IMR-90 (cell line): Measurements from ENCODE around the gene FHL2. TPM values are rescaled to one million over a fixed set of nuclear protein-coding genes. Genes with fewer than 3 reads are reported as not detected.

ENCODE experiments used
- ATAC-seq: fragments of 200-7000 bp; cut with Tn5 transposase; 2 replicates; pipeline ENCODE4 v1.9.1; 2020; ENCODE audit warnings: low read depth, mild to moderate bottlenecking, moderate library complexity
- BruUV-seq: library from RNA; stranded (reverse); fragments of 400-500 nt; replicated peaks from 2 replicates; lab custom pipeline; 2021; lab: Mats Ljungman, UMichigan
- CTCF ChIA-PET: fragments of 300-600 bp; formaldehyde crosslinking; extraction: SDS; loops from one replicate; lab custom pipeline; 2021; ENCODE audit warnings: antibody characterized with exemption; lab: Yijun Ruan, JAX
- POLR2A ChIA-PET: fragments of 300-600 bp; sonication (Branson Sonifier 250); formaldehyde crosslinking; loops from one replicate; lab custom pipeline; 2022; ENCODE audit warnings: antibody characterized with exemption; ENCODE audit not compliant: unreplicated experiment; lab: Charles Lee
- DNase-seq: peaks from one replicate; pipeline ENCODE4 v3.0.0; 2013
- H2AFZ ChIP-seq: replicated peaks from 2 replicates; pipeline ENCODE3; 2013; ENCODE audit warnings: low read length, mild to moderate bottlenecking; ENCODE audit not compliant: poor library complexity
- H2AK5ac ChIP-seq: 2 replicates; pipeline ENCODE4 v1.6.1; 2013; ENCODE audit warnings: low read depth, low read length, inconsistent platforms
- H2AK9ac ChIP-seq: replicated peaks from 2 replicates; pipeline ENCODE3; 2013; ENCODE audit warnings: mild to moderate bottlenecking, low read depth, low read length, moderate library complexity; ENCODE audit not compliant: poor library complexity
- H2BK120ac ChIP-seq: 2 replicates; pipeline ENCODE4 v1.6.1; 2013; ENCODE audit warnings: low read depth, low read length, inconsistent platforms
- H2BK15ac ChIP-seq: 3 replicates; pipeline ENCODE4 v1.6.1; 2013; ENCODE audit warnings: low read depth, low read length, inconsistent platforms
- H2BK20ac ChIP-seq: 2 replicates; pipeline ENCODE4 v1.6.1; 2013; ENCODE audit warnings: low read depth, mild to moderate bottlenecking, inconsistent platforms, low read length, moderate library complexity
- H2BK5ac ChIP-seq: 2 replicates; pipeline ENCODE4 v1.6.1; 2013; ENCODE audit warnings: mild to moderate bottlenecking, low read depth, low read length, inconsistent platforms; ENCODE audit not compliant: poor library complexity, severe bottlenecking
- H3K14ac ChIP-seq: replicated peaks from 2 replicates; pipeline ENCODE4 v1.6.1; 2013; ENCODE audit warnings: low read depth, low read length, inconsistent platforms
- H3K18ac ChIP-seq: 2 replicates; pipeline ENCODE4 v1.6.1; 2013; ENCODE audit warnings: low read depth, low read length, control low read depth
- H3K23ac ChIP-seq: 2 replicates; pipeline ENCODE4 v1.6.1; 2013; ENCODE audit warnings: low read depth, low read length, inconsistent platforms
- H3K27ac ChIP-seq: 2 replicates; pipeline ENCODE4 v1.5.1; 2013; ENCODE audit warnings: mild to moderate bottlenecking, control low read depth, low read length; ENCODE audit not compliant: insufficient read depth
- H3K27me3 ChIP-seq: 2 replicates; pipeline ENCODE4 v1.6.1; 2013; ENCODE audit warnings: low read length; ENCODE audit not compliant: control insufficient read depth, insufficient read depth
- H3K36me3 ChIP-seq: 2 replicates; pipeline ENCODE4 v1.6.1; 2013; ENCODE audit warnings: low read length, mixed read lengths; ENCODE audit not compliant: control insufficient read depth, insufficient read depth
- H3K4ac ChIP-seq: 2 replicates; pipeline ENCODE4 v1.6.1; 2013; ENCODE audit warnings: low read depth, low read length, inconsistent platforms
- H3K4me1 ChIP-seq: 2 replicates; pipeline ENCODE4 v1.6.1; 2013; ENCODE audit warnings: low read length, mixed read lengths; ENCODE audit not compliant: control insufficient read depth, insufficient read depth
- H3K4me2 ChIP-seq: 2 replicates; pipeline ENCODE4 v1.6.1; 2013; ENCODE audit warnings: low read depth, mild to moderate bottlenecking, control low read depth, low read length, moderate library complexity
- H3K4me3 ChIP-seq: 2 replicates; pipeline ENCODE4 v1.5.1; 2013; ENCODE audit warnings: low read depth, mild to moderate bottlenecking, control low read depth, low read length, moderate library complexity; ENCODE audit not compliant: insufficient read depth
- H3K56ac ChIP-seq: 2 replicates; pipeline ENCODE4 v1.6.1; 2013; ENCODE audit warnings: low read length, inconsistent platforms; ENCODE audit not compliant: insufficient read depth; ENCODE audit errors: extremely low read depth
- H3K79me1 ChIP-seq, 2 experiments: 2 replicates each; pipeline ENCODE4 v1.6.1; 2013; ENCODE audit warnings: low read length in 2 of 2, inconsistent platforms in 1 of 2, low read depth in 1 of 2
- H3K9ac ChIP-seq: 2 replicates; pipeline ENCODE4 v1.6.1; 2013; ENCODE audit warnings: low read depth, low read length, control low read depth
- H3K9me1 ChIP-seq: 2 replicates; pipeline ENCODE4 v1.6.1; 2013; ENCODE audit warnings: low read length, inconsistent platforms; ENCODE audit not compliant: insufficient read depth
- H3K9me3 ChIP-seq: 2 replicates; pipeline ENCODE4 v1.6.1; 2013; ENCODE audit warnings: low read length; ENCODE audit not compliant: control insufficient read depth, insufficient read depth
- H4K20me1 ChIP-seq: 2 replicates; pipeline ENCODE4 v1.6.1; 2013; ENCODE audit warnings: low read length, inconsistent platforms; ENCODE audit not compliant: insufficient read depth
- H4K5ac ChIP-seq: 2 replicates; pipeline ENCODE4 v1.6.1; 2013; ENCODE audit warnings: mild to moderate bottlenecking, low read depth, low read length, control low read depth
- H4K8ac ChIP-seq, 2 experiments: 2 replicates each; pipeline ENCODE4 v1.6.1; 2013; ENCODE audit warnings: low read depth in 2 of 2, low read length in 2 of 2, control low read depth in 1 of 2, inconsistent platforms in 1 of 2
- H4K91ac ChIP-seq: 2 replicates; pipeline ENCODE4 v1.6.1; 2013; ENCODE audit warnings: low read depth, low read length, inconsistent platforms; ENCODE audit not compliant: insufficient read depth
- BHLHE40 ChIP-seq: fragments of 150-350 bp; IDR thresholded peaks from 2 replicates; pipeline ENCODE4 v1.6.1; 2016; ENCODE audit warnings: mild to moderate bottlenecking, low read depth, low read length
- CEBPB ChIP-seq: IDR thresholded peaks from 2 replicates; pipeline ENCODE4 v1.6.1; 2012; ENCODE audit warnings: low read depth, low read length, improper control_type of control experiment
- CHD1 ChIP-seq: IDR thresholded peaks from 2 replicates; pipeline ENCODE4 v1.6.1; 2012; ENCODE audit warnings: low read depth, low read length, improper control_type of control experiment
- CTCF ChIP-seq: conservative IDR thresholded peaks from 2 replicates; pipeline ENCODE4 v1.5.1; 2012; ENCODE audit warnings: mild to moderate bottlenecking, low read depth, low read length, improper control_type of control experiment
- ELK1 ChIP-seq: fragments of 150-350 bp; IDR thresholded peaks from 2 replicates; pipeline ENCODE4 v1.6.1; 2016; ENCODE audit warnings: low read depth, mild to moderate bottlenecking, low read length, moderate library complexity, borderline replicate concordance
- MAZ ChIP-seq: IDR thresholded peaks from 2 replicates; pipeline ENCODE4 v1.6.1; 2012; ENCODE audit warnings: low read depth, mild to moderate bottlenecking, low read length, improper control_type of control experiment, moderate library complexity, borderline replicate concordance
- MXI1 ChIP-seq: IDR thresholded peaks from 2 replicates; pipeline ENCODE4 v1.6.1; 2012; ENCODE audit warnings: low read depth, mild to moderate bottlenecking, low read length, moderate library complexity, borderline replicate concordance
- NFE2L2 ChIP-seq: fragments of 150-350 bp; IDR thresholded peaks from 2 replicates; pipeline ENCODE4 v1.6.1; 2016; ENCODE audit warnings: low read depth, mild to moderate bottlenecking, low read length
- RAD21 ChIP-seq: IDR thresholded peaks from 2 replicates; pipeline ENCODE4 v1.6.1; 2012; ENCODE audit warnings: low read length, improper control_type of control experiment
- RCOR1 ChIP-seq: IDR thresholded peaks from 2 replicates; pipeline ENCODE4 v1.6.1; 2012; ENCODE audit warnings: mild to moderate bottlenecking, low read length, improper control_type of control experiment; ENCODE audit not compliant: insufficient replicate concordance
- RFX5 ChIP-seq: IDR thresholded peaks from 2 replicates; pipeline ENCODE4 v1.8.0; 2012; ENCODE audit warnings: low read depth, mild to moderate bottlenecking, low read length, moderate library complexity
- USF2 ChIP-seq: fragments of 150-350 bp; IDR thresholded peaks from 2 replicates; pipeline ENCODE4 v1.6.1; 2017; ENCODE audit warnings: mild to moderate bottlenecking, antibody characterized with exemption, low read length, low read depth
- WGBS, 2 experiments: methylation state at CpG; one replicate each; pipeline versions ENCODE4 v1.1.5 to v1.1.7; 2013; ENCODE audit warnings: missing lambda C conversion rate in 2 of 2; ENCODE audit not compliant: insufficient read length in 1 of 2; ENCODE audit errors: extremely low coverage in 2 of 2; 5-methylcytosine and 5-hydroxymethylcytosine counted together
- dilution Hi-C: fragments of 300-500 bp; cut with HindIII; formaldehyde crosslinking; loops from one replicate; pipeline ENCODE4 v1.14.3; 2018; ENCODE audit warnings: low sequenced_read_pairs; ENCODE audit not compliant: unreplicated experiment
- in situ Hi-C: fragments of 300-500 bp; cut with MboI; formaldehyde crosslinking; loops from 3 replicates; pipeline ENCODE4 v1.14.3; 2019; ENCODE audit warnings: low sequenced_read_pairs, inconsistent platforms, mixed read lengths
- intact Hi-C: fragments of 100-400 bp; cut with micrococcal nuclease; formaldehyde crosslinking; loops from 2 replicates; pipeline ENCODE4 v1.10.0; 2022
- polyA plus RNA-seq, 3 experiments: library from polyadenylated mRNA; depleted of rRNA; stranded (reverse); fragments of >200 nt; gene quantifications; 2 replicates each; pipeline ENCODE4 v1.2.3, GENCODE V29; 2012; ENCODE audit warnings: low replicate concordance in 1 of 3
- total RNA-seq: library from RNA; depleted of rRNA; stranded (reverse); fragments of >200 nt; gene quantifications from 2 replicates; pipeline ENCODE4 v1.2.3, GENCODE V29; 2012

FHL2 gene
- total and polyA plus RNA-seq, 2 of the 4 experiments (the other 2 are of a cell fraction) = 464 to 550 TPM

- H3K23ac ChIP-seq = 0 out of 2 replicates have a peak overlapping the region, but pooled peaks have one; percentile 15
- intact Hi-C loops = loop anchor here (2.0 kb wide), 1 partner anchor 47 kb away; no protein-coding TSS in a partner anchor
- in situ Hi-C loops = no loop called here
- no peaks in the 10 kb centered on the region for H4K20me1 ChIP-seq
- ChIA-PET CTCF (interaction anchor here (0.6 kb wide), 1 partner anchor 18 kb away, joined by 5 read pairs; no protein-coding TSS in a partner anchor), POLR2A (no interaction called here)
- no peak overlapping the region for H2AK9ac ChIP-seq
- H3K9ac ChIP-seq = no peak overlapping the region
- BruUV-seq = no TSS peak
- peak overlapping the region; percentile 77 for H2BK120ac ChIP-seq
- no peaks in the 10 kb centered on the region for H3K79me1 ChIP-seq
- H3K4me2 ChIP-seq = 0 out of 2 replicates have a peak overlapping the region, but pooled peaks have one; percentile 34
- H3K27ac ChIP-seq = peak overlapping the region; percentile 35; the same call in 1 of the 2 replicates
- WGBS, 2 experiments = 85% methylated on average over 2 of the region's 10 CpGs; no CpG with 5 or more reads in 1 of the 2 experiments
- H4K91ac ChIP-seq = peak overlapping the region; percentile 62
- H3K4ac ChIP-seq = peak overlapping the region; percentile 45
- DNase-seq (peak; percentile 50), ATAC-seq (peak; percentile 70)
- peak overlapping the region; percentile 10; the same call in 1 of the 2 replicates for H3K14ac ChIP-seq
- dilution Hi-C loops = no loop called here
- peak overlapping the region; percentile 27; the same call in 1 of the 3 replicates for H2BK15ac ChIP-seq
- peaks cover 13% of the 10 kb centered on the region for H3K9me1 ChIP-seq
- peak overlapping the region; percentile 22 for H2BK20ac ChIP-seq
- H3K4me3 ChIP-seq = no peak overlapping the region
- H4K8ac ChIP-seq = peak overlapping the region in 1 of 2 experiments; percentile 10; a peak in 2 of 4 replicates
- H4K5ac ChIP-seq = peak overlapping the region; percentile 16; the same call in 1 of the 2 replicates
- H3K18ac ChIP-seq = peak overlapping the region; percentile 28
- peaks cover 14% of the 10 kb centered on the region for H3K4me1 ChIP-seq
- no peak overlapping the region for H2AFZ ChIP-seq
- H3K36me3 ChIP-seq = no peaks in the 10 kb centered on the region
- H2AK5ac ChIP-seq = peak overlapping the region; percentile 81
- H2BK5ac ChIP-seq = no peak overlapping the region
- peaks cover 15% of the 10 kb centered on the region for H3K27me3 ChIP-seq
- H3K56ac ChIP-seq = no peak overlapping the region
- no peaks in the 10 kb centered on the region for H3K9me3 ChIP-seq
- TF ChIP-seq CTCF (no peak), NFE2L2 (no peak), RFX5 (no peak), MAZ (no peak), BHLHE40 (no peak), ELK1 (no peak), CEBPB (no peak), RCOR1 (no peak), CHD1 (no peak), RAD21 (no peak), MXI1 (no peak), USF2 (no peak)
Observed at GRCh38 chr2:105443617-105444598, 45.1 kb upstream of the FHL2 start.
